HEK293 (cell line): ENCODE measurements around the gene ZNF493.

Experiments used
- CTCF ChIP-seq: fragments of 450-650 bp; formaldehyde crosslinking; IDR thresholded peaks from 2 replicates; pipeline ENCODE4 v1.5.1; 2016; ENCODE audit warnings: missing biosample characterization, missing genetic modification characterization
- HOXA7 ChIP-seq: sonication (generic); formaldehyde crosslinking; IDR thresholded peaks from 2 replicates; pipeline ENCODE4 v1.8.1; 2022; ENCODE audit warnings: missing genetic modification reagents, borderline replicate concordance
- MZF1 ChIP-seq: fragments of 450-650 bp; formaldehyde crosslinking; IDR thresholded peaks from 2 replicates; pipeline ENCODE4 v1.5.1; 2017; ENCODE audit warnings: missing biosample characterization, missing genetic modification characterization, borderline replicate concordance
- PATZ1 ChIP-seq: fragments of 450-650 bp; formaldehyde crosslinking; IDR thresholded peaks from 2 replicates; pipeline ENCODE4 v1.5.1; 2016; ENCODE audit warnings: missing biosample characterization, missing genetic modification characterization
- SETDB1 ChIP-seq: IDR thresholded peaks from one replicate; pipeline ENCODE4 v1.6.1; 2017; ENCODE audit warnings: mild to moderate bottlenecking, low read length, moderate library complexity, mixed read lengths; ENCODE audit not compliant: insufficient read length
- YY1 ChIP-seq: fragments of 450-650 bp; formaldehyde crosslinking; IDR thresholded peaks from 2 replicates; pipeline ENCODE4 v1.5.1; 2018; ENCODE audit warnings: missing biosample characterization, missing genetic modification characterization
- ZBTB44 ChIP-seq: fragments of 450-650 bp; IDR thresholded peaks from 2 replicates; pipeline ENCODE4 v1.5.1; 2018; ENCODE audit warnings: missing biosample characterization, mild to moderate bottlenecking, missing genetic modification characterization
- ZNF274 ChIP-seq, 2 experiments: fragments of 200-500 bp in 1 of 2; fragments of 450-650 bp in 1 of 2; sonication (Bioruptor generic) in 1 of 2; formaldehyde crosslinking in 1 of 2; IDR thresholded peaks; 2 replicates each; pipeline versions ENCODE4 v1.5.1 to v1.6.1; 2014 to 2016; ENCODE audit warnings: borderline replicate concordance in 1 of 2, inconsistent platforms in 1 of 2, low read length in 1 of 2, missing biosample characterization in 1 of 2, missing genetic modification characterization in 1 of 2
- ZNF292 ChIP-seq: fragments of 450-650 bp; formaldehyde crosslinking; IDR thresholded peaks from 2 replicates; pipeline ENCODE4 v1.5.1; 2016; ENCODE audit warnings: low read depth, missing biosample characterization, missing genetic modification characterization, borderline replicate concordance
- ZNF302 ChIP-seq: fragments of 450-650 bp; formaldehyde crosslinking; IDR thresholded peaks from 2 replicates; pipeline ENCODE4 v1.5.1; 2016; ENCODE audit warnings: missing biosample characterization, missing genetic modification characterization, low read depth
- ZNF701 ChIP-seq: fragments of 450-650 bp; formaldehyde crosslinking; IDR thresholded peaks from 2 replicates; pipeline ENCODE4 v1.5.1; 2016; ENCODE audit warnings: missing biosample characterization, missing genetic modification characterization

- TF ChIP-seq SETDB1 (no peak), ZBTB44 (tag by site-specific recombination) (no peak), PATZ1 (tag by site-specific recombination) (no peak), CTCF (no peak), ZNF274 (IDR thresholded peaks at IDR 0.05; ENCODE audit: low read length) (no peak), ZNF274 (tag by site-specific recombination; IDR thresholded peaks at IDR 0.05; ENCODE audit: borderline replicate concordance) (no peak), ZNF701 (tag by site-specific recombination) (no peak), ZNF302 (no peak), MZF1 (tag by site-specific recombination) (no peak), YY1 (no peak), HOXA7 (CRISPR knock-in tag) (no peak), ZNF292 (tag by site-specific recombination) (no peak)
Observed at GRCh38 chr19:21440321-21440720, 43.4 kb downstream of the ZNF493 start.
